Tibial nerve (tissue), 4 donors: ENCODE results near the gene ADGB. TPM values are rescaled to one million over a fixed set of nuclear protein-coding genes. Genes with fewer than 3 reads are reported as not detected.
"Not testable (repeated sequence)": the region's sequence is repeated elsewhere in the genome, so short reads cannot be mapped to it uniquely, and the experiment has no call there.

Experiments
- DNase-seq, 2 donors: peaks; one replicate each; pipeline ENCODE4 v3.0.0-alpha.2; 2019; ENCODE audit warnings: low spot score in 2 of 2
- H3K27ac ChIP-seq, 4 donors: fragments of 200-600 bp; sonication (generic) in 3 of 4; one replicate each; pipeline ENCODE4 v1.5.1; 2017 to 2019; ENCODE audit warnings: mild to moderate bottlenecking in 1 of 4
- H3K27me3 ChIP-seq, 2 donors: fragments of 200-600 bp; sonication (generic) in 1 of 2; one replicate each; pipeline versions ENCODE4 v1.5.1 to v1.6.0; 2017 to 2019
- H3K36me3 ChIP-seq, 3 donors: fragments of 200-600 bp; sonication (generic); one replicate each; pipeline ENCODE4 v1.5.1; 2018 to 2019
- H3K4me1 ChIP-seq, 4 donors: fragments of 200-600 bp; sonication (generic) in 3 of 4; one replicate each; pipeline ENCODE4 v1.5.1; 2017 to 2019
- H3K4me3 ChIP-seq, 4 donors: fragments of 200-600 bp; sonication (generic) in 3 of 4; one replicate each; pipeline ENCODE4 v1.5.1; 2017 to 2019; ENCODE audit warnings: mild to moderate bottlenecking in 1 of 4, moderate library complexity in 1 of 4
- H3K9me3 ChIP-seq, 4 donors: fragments of 200-600 bp; sonication (generic) in 3 of 4; one replicate each; pipeline ENCODE4 v1.5.1; 2017 to 2019
- EP300 ChIP-seq, 2 donors: sonication (generic); formaldehyde crosslinking; IDR thresholded peaks; one replicate each; pipeline ENCODE4 v1.6.1; 2017; ENCODE audit warnings: antibody characterized with exemption in 2 of 2, mild to moderate bottlenecking in 1 of 2
- POLR2A ChIP-seq, 2 donors: fragments of 450-650 bp; IDR thresholded peaks; one replicate each; pipeline ENCODE4 v1.6.1; 2017; ENCODE audit warnings: antibody characterized with exemption in 2 of 2, mild to moderate bottlenecking in 2 of 2, moderate library complexity in 2 of 2
- WGBS, 2 donors: methylation state at CpG; one replicate each; pipeline ENCODE4 v1.1.5; 2018; 5-methylcytosine and 5-hydroxymethylcytosine counted together
- total RNA-seq, 4 donors: library from RNA; depleted of rRNA; stranded (reverse); fragments of >200 nt; gene quantifications; one replicate each; pipeline ENCODE4 v1.1.0, GENCODE V29; 2016
- TF ChIP-seq, protein P1 (sequence below), 5 experiments: fragments of 200-600 bp in 3 of 5; fragments of 450-650 bp in 2 of 5; sonication (generic) in 3 of 5; IDR thresholded peaks; one replicate each; pipeline ENCODE4 v1.5.1; 2016 to 2019; ENCODE audit warnings: antibody characterized with exemption in 5 of 5, mild to moderate bottlenecking in 3 of 5, moderate library complexity in 2 of 5

Gene ADGB
- total RNA-seq, 4 donors from 2014 or later: not detected

DNA sequence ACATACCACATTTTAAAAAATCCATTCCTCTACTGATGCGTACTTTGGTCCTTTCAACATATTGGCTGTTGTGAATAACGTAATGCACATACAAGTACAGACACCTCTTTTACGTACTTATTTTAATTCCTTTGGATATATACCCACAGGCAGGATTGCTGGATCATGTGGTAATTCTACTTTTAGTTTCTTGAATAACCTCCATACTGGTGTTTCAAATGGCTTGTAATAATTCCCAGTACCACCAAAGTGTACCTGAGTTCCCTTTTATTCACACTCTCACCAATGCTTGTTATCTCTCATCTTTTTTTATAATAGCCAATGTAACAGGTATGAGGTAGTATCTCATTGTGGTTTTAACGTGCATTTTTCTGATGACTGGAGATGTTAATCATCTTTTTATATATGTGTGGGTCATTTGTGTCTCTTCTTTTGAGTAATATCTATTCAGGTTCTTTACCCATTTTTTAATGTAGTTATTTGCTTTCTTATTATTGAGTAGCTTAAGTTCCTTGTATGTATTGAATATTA lies 191.9 kb downstream of the ADGB start:
- H3K36me3 ChIP-seq: no peaks in the 10 kb centered on the region
- no peak overlapping the region for H3K27ac ChIP-seq
- WGBS, 2 donors: 90 to 96% methylated on average over 4 of the region's 4 CpGs
- no peaks in the 10 kb centered on the region for H3K27me3 ChIP-seq
- H3K9me3 ChIP-seq: peaks cover 0 to 12% (median 0%) of the 10 kb centered on the region in 4 donors
- TF ChIP-seq POLR2A (IDR thresholded peaks at IDR 0.05): no peak
- TF ChIP-seq EP300 (IDR thresholded peaks at IDR 0.05): no peak
- TF ChIP-seq, protein P1, sequence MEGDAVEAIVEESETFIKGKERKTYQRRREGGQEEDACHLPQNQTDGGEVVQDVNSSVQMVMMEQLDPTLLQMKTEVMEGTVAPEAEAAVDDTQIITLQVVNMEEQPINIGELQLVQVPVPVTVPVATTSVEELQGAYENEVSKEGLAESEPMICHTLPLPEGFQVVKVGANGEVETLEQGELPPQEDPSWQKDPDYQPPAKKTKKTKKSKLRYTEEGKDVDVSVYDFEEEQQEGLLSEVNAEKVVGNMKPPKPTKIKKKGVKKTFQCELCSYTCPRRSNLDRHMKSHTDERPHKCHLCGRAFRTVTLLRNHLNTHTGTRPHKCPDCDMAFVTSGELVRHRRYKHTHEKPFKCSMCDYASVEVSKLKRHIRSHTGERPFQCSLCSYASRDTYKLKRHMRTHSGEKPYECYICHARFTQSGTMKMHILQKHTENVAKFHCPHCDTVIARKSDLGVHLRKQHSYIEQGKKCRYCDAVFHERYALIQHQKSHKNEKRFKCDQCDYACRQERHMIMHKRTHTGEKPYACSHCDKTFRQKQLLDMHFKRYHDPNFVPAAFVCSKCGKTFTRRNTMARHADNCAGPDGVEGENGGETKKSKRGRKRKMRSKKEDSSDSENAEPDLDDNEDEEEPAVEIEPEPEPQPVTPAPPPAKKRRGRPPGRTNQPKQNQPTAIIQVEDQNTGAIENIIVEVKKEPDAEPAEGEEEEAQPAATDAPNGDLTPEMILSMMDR (IDR thresholded peaks at IDR 0.05): no peak
- no peaks in the 10 kb centered on the region for H3K4me1 ChIP-seq
- no peak for DNase-seq
- H3K4me3 ChIP-seq: no peak overlapping the region

DNA sequence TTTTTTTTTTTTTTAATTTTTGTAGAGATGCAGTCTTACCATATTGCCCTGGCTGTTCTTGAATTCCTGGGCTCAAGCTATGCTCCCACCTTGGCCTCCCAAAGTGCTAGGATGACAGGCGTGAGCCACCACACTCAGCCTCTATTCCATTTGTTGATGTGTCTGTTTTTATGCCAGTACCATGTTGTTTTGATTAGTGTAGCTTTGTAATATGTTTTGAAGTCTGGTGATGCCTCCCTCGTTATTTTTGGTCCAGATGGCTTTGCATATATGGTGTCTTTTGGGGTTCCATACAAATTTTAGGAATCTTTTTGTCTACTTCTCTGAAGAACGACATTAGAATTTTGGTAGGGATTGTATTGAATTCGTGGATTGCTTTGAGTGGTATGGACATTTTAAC lies 193.2 kb downstream of the ADGB start:
- H3K27me3 ChIP-seq: no peaks in the 10 kb centered on the region
- H3K36me3 ChIP-seq: no peaks in the 10 kb centered on the region
- no peaks in the 10 kb centered on the region for H3K4me1 ChIP-seq
- H3K27ac ChIP-seq: no peak overlapping the region
- H3K9me3 ChIP-seq: peaks cover 0 to 21% (median 3%) of the 10 kb centered on the region in 4 donors
- TF ChIP-seq POLR2A (IDR thresholded peaks at IDR 0.05): no peak
- TF ChIP-seq, protein P1 (IDR thresholded peaks at IDR 0.05): no peak
- no peak for DNase-seq
- H3K4me3 ChIP-seq: no peak overlapping the region
- WGBS, 2 donors: 80 to 82% methylated on average over 4 of the region's 4 CpGs

DNA sequence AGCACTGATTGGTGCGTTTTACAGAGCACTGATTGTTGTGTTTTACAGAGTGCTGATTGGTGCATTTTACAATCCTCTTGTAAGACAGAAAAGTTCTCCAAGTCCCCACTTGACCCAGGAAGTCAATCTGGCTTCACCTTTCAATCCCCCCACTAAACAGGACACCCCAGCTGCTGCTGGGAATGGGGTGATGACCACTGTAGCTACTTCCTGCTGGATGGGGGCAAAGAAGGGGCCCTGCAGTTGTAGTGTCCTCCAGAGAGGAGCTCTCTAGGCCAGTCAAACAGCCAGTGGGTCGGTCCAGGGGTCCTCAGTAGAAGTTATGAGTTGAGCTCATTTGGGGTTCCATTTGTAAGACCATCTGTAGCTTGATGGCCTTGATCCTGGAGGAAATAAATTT lies 194.4 kb downstream of the ADGB start:
- 25 to 39% methylated on average over 2 of the region's 2 CpGs for WGBS, 2 donors
- not testable (repeated sequence) for H3K4me3 ChIP-seq, DNase-seq, H3K4me1 ChIP-seq, H3K36me3 ChIP-seq, H3K27ac ChIP-seq, H3K27me3 ChIP-seq
- H3K9me3 ChIP-seq: peaks cover 0 to 21% (median 3%) of the 10 kb centered on the region in 4 donors

DNA sequence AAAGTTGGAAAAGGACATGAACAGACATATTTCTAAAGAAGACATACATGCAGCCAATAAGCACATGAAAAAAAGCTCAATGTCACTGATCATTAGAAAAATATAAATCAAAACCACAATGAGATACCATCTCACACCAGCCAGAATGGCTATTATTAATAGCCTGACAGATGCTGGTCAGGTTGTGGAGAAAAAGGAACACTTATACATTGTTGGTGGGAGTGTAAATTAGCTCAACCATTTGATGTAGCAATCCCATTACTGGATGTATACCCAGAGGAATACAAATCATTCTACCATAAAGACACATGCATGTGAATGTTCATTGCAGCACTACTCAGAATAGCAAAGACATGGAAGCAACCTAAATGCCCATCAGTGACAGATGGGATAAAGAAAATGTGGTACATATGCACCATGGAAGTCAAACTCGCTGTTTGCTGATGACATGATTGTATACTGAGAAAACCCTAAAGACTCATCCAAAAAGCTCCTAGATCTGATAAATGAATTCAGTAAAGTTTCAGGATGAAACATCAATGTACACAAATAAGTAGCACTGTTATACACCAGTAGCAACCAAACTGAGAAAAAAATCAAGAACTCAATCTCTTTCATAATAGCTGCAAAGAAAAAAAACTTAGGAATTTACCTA lies 196.8 kb downstream of the ADGB start:
- 91 to 94% methylated on average over 1 of the region's 1 CpG for whole genome bisulfite sequencing, 2 donors
- H3K4me3 ChIP-seq: no peak overlapping the region
- H3K9me3 ChIP-seq: peaks cover 0 to 21% (median 3%) of the 10 kb centered on the region in 4 donors
- H3K36me3 ChIP-seq: no peaks in the 10 kb centered on the region
- TF ChIP-seq, protein P1 (IDR thresholded peaks at IDR 0.05): no peak
- TF ChIP-seq POLR2A (IDR thresholded peaks at IDR 0.05): no peak
- DNase-seq: no peak
- H3K27ac ChIP-seq: no peak overlapping the region
- no peaks in the 10 kb centered on the region for H3K4me1 ChIP-seq
- no peaks in the 10 kb centered on the region for H3K27me3 ChIP-seq

DNA sequence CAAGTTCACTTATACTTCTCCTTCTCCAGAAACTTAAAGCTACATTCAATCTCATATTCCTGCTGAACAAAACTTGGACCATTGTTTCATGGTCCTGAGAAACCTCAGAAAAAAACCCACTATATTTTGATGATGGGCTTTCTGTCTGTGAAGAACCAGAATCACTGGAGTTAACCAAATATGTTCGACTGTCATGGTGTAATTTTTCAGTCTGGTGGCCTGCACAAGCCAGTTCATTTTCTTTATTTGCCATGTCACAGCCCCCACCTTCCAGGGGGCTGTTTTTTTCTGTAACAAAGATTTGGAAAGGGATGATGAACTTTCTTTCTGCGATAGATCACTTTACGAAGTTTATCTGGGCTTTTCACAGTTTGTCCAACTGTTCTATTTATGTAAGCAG lies 204.4 kb downstream of the ADGB start:
- DNase-seq, H3K27me3 ChIP-seq, H3K27ac ChIP-seq, H3K9me3 ChIP-seq, H3K36me3 ChIP-seq, H3K4me3 ChIP-seq, H3K4me1 ChIP-seq: not testable (repeated sequence)
- 90 to 91% methylated on average over 3 of the region's 3 CpGs for WGBS, 2 donors

DNA sequence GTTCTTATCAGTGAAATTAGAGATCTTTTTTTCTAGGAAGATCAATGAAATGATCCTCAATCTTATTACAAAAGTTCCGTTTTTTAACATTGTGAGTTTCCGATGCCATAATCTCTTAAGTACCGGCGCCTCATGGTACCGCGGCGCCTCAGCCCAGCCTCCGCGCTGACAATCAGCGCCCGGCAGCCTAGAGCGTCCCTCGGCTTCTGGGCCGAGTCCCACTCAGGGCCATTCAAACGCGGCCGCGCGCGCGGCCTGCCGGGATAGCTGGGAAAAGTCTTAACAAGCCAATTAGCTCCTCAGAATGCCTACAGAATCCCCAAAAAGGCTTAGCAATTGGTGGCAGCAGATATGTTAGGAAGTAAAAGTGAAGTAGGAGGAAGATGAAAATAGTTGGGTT lies 204.8 kb downstream of the ADGB start:
- DNase-seq: no peak
- no peaks in the 10 kb centered on the region for H3K9me3 ChIP-seq
- H3K4me3 ChIP-seq: no peak overlapping the region
- H3K4me1 ChIP-seq: no peaks in the 10 kb centered on the region
- no peak for TF ChIP-seq POLR2A (IDR thresholded peaks at IDR 0.05)
- TF ChIP-seq, protein P1 (IDR thresholded peaks at IDR 0.05): no peak
- no peak for TF ChIP-seq EP300 (IDR thresholded peaks at IDR 0.05)
- 68 to 78% methylated on average over 22 of the region's 22 CpGs for WGBS, 2 donors
- no peaks in the 10 kb centered on the region for H3K27me3 ChIP-seq
- H3K36me3 ChIP-seq: no peaks in the 10 kb centered on the region
- no peak overlapping the region for H3K27ac ChIP-seq
